Endodermal cell (in vitro differentiated cells): ENCODE results near the gene SUCLG2. TPM values are rescaled to one million over a fixed set of nuclear protein-coding genes. Genes with fewer than 3 reads are reported as not detected.

Experiments used
- DNase-seq: peaks from one replicate; pipeline ENCODE4 v3.0.0-alpha.2; 2017
- H3K27ac ChIP-seq: 2 replicates; pipeline ENCODE4 v1.5.1; 2013; ENCODE audit warnings: mild to moderate bottlenecking, low read depth, low read length, moderate library complexity
- H3K27me3 ChIP-seq: 2 replicates; pipeline ENCODE4 v1.6.1; 2013; ENCODE audit warnings: mild to moderate bottlenecking, low read length, moderate library complexity; ENCODE audit not compliant: insufficient read depth, control insufficient read depth, poor library complexity, severe bottlenecking
- H3K36me3 ChIP-seq: 2 replicates; pipeline ENCODE4 v1.7.0; 2013; ENCODE audit warnings: mild to moderate bottlenecking, low read length, moderate library complexity; ENCODE audit not compliant: control insufficient read depth, insufficient read depth
- H3K4me1 ChIP-seq: one replicate; pipeline ENCODE4 v1.7.0; 2013; ENCODE audit warnings: low read length; ENCODE audit not compliant: control insufficient read depth, insufficient read depth
- H3K4me3 ChIP-seq: 2 replicates; pipeline ENCODE4 v1.5.1; 2013; ENCODE audit warnings: mild to moderate bottlenecking, low read length, moderate library complexity
- H3K9ac ChIP-seq: 2 replicates; pipeline ENCODE4 v1.6.1; 2013; ENCODE audit warnings: mild to moderate bottlenecking, low read length, moderate library complexity; ENCODE audit not compliant: poor library complexity, severe bottlenecking; ENCODE audit errors: extremely low read depth
- H3K9me3 ChIP-seq: 2 replicates; pipeline ENCODE4 v1.6.1; 2013; ENCODE audit warnings: mild to moderate bottlenecking, low read length, moderate library complexity; ENCODE audit not compliant: control insufficient read depth
- H3K27ac Mint-ChIP-seq: 2 replicates; pipeline ENCODE4 v1.8.0; 2020; ENCODE audit warnings: mixed read lengths
- H3K27me3 Mint-ChIP-seq: 2 replicates; pipeline ENCODE4 v1.8.0; 2021; ENCODE audit warnings: mild to moderate bottlenecking, mixed read lengths; ENCODE audit not compliant: insufficient read depth
- H3K36me3 Mint-ChIP-seq: 2 replicates; pipeline ENCODE4 v1.8.0; 2020; ENCODE audit warnings: low read depth, mixed read lengths
- H3K4me1 Mint-ChIP-seq: 2 replicates; pipeline ENCODE4 v1.8.0; 2020; ENCODE audit warnings: mixed read lengths
- H3K4me3 Mint-ChIP-seq: 2 replicates; pipeline ENCODE4 v1.8.0; 2020; ENCODE audit warnings: mild to moderate bottlenecking, moderate library complexity, mixed read lengths
- H3K9me3 Mint-ChIP-seq: 2 replicates; pipeline ENCODE4 v1.8.0; 2020; ENCODE audit warnings: mild to moderate bottlenecking, mixed read lengths
- CTCF ChIP-seq: fragments of 200-600 bp; sonication (generic); conservative IDR thresholded peaks from 2 replicates; pipeline ENCODE4 v1.5.0; 2021; ENCODE audit warnings: antibody characterized with exemption, mild to moderate bottlenecking
- WGBS, 2 experiments: methylation state at CpG; one replicate each; pipeline versions ENCODE4 v1.1.5 to v1.1.7; 2013; ENCODE audit warnings: missing lambda C conversion rate in 2 of 2, mixed read lengths in 1 of 2; ENCODE audit not compliant: insufficient coverage in 1 of 2, insufficient read length in 1 of 2; 5-methylcytosine and 5-hydroxymethylcytosine counted together
- total RNA-seq, 2 donors: library from RNA; stranded (reverse); fragmentation: NEBNext Ultra II Directional in 1 of 2; extraction: Animal tissue kit (Norgen Biotek cat#: 25700) in 1 of 2; gene quantifications; 2 replicates in 1 of 2; 3 replicates in 1 of 2; pipeline ENCODE4 v1.2.1, GENCODE V29; 2021

SUCLG2 gene
- total RNA-seq, 2 donors from 2014 or later: 42.4 to 57.3 TPM

- no peak overlapping the region for H3K27ac ChIP-seq
- Mint-ChIP-seq H3K9me3 (peaks cover 3% of the 10 kb centered on the region), H3K27me3 (no peaks in the 10 kb centered on the region), H3K4me1 (peaks cover under 1% of the 10 kb centered on the region), H3K36me3 (peaks cover 8% of the 10 kb centered on the region), H3K27ac (no peak overlapping the region), H3K4me3 (no peak overlapping the region)
- H3K27me3 ChIP-seq: no peaks in the 10 kb centered on the region
- no peaks in the 10 kb centered on the region for H3K9me3 ChIP-seq
- H3K36me3 ChIP-seq: no peaks in the 10 kb centered on the region
- peaks cover 6% of the 10 kb centered on the region for H3K4me1 ChIP-seq
- DNase-seq: peak; percentile 60
- TF ChIP-seq CTCF: no peak
- no peak overlapping the region for H3K4me3 ChIP-seq
- H3K9ac ChIP-seq: no peak overlapping the region
- 92% methylated on average over 3 of the region's 3 CpGs; no CpG with 5 or more reads in 1 of the 2 experiments for WGBS, 2 experiments
Observed at GRCh38 chr3:67377299-67377698, 277.1 kb downstream of the SUCLG2 start.

GRCh38 chr3:67376416-67376815, 278.0 kb downstream of the SUCLG2 start:
- H3K4me3 ChIP-seq: no peak overlapping the region
- H3K9me3 Mint-ChIP-seq: peaks cover 3% of the 10 kb centered on the region
- H3K27me3 Mint-ChIP-seq: no peaks in the 10 kb centered on the region
- no peak overlapping the region for H3K27ac Mint-ChIP-seq
- no peak overlapping the region for H3K4me3 Mint-ChIP-seq
- no peaks in the 10 kb centered on the region for H3K36me3 ChIP-seq
- H3K27me3 ChIP-seq: no peaks in the 10 kb centered on the region
- H3K9ac ChIP-seq: no peak overlapping the region
- no peaks in the 10 kb centered on the region for H3K9me3 ChIP-seq
- peaks cover 8% of the 10 kb centered on the region for H3K36me3 Mint-ChIP-seq
- H3K27ac ChIP-seq: no peak overlapping the region
- DNase-seq: no peak
- TF ChIP-seq CTCF: no peak
- WGBS, 2 experiments: 96% methylated on average over 1 of the region's 1 CpG; no CpG with 5 or more reads in 1 of the 2 experiments
- no peaks in the 10 kb centered on the region for H3K4me1 Mint-ChIP-seq
- no peaks in the 10 kb centered on the region for H3K4me1 ChIP-seq

GRCh38 chr3:67375976-67376375, 278.4 kb downstream of the SUCLG2 start:
- H3K36me3 Mint-ChIP-seq: peaks cover 8% of the 10 kb centered on the region
- no peak overlapping the region for H3K27ac Mint-ChIP-seq
- H3K27me3 Mint-ChIP-seq: no peaks in the 10 kb centered on the region
- WGBS, 2 experiments: 94 to 96% methylated on average over 3 to 5 of the region's 5 CpGs
- Histone ChIP-seq H3K9ac (no peak overlapping the region), H3K9me3 (no peaks in the 10 kb centered on the region), H3K27me3 (no peaks in the 10 kb centered on the region), H3K4me3 (no peak overlapping the region), H3K27ac (no peak overlapping the region), H3K4me1 (no peaks in the 10 kb centered on the region), H3K36me3 (no peaks in the 10 kb centered on the region)
- no peak for TF ChIP-seq CTCF
- H3K4me3 Mint-ChIP-seq: no peak overlapping the region
- peaks cover 3% of the 10 kb centered on the region for H3K9me3 Mint-ChIP-seq
- DNase-seq: no peak
- H3K4me1 Mint-ChIP-seq: no peaks in the 10 kb centered on the region
